Femur (tissue), 1 donor: ENCODE results near the gene SCAF8.
"Not testable (repeated sequence)": the region's sequence is repeated elsewhere in the genome, so short reads cannot be mapped to it uniquely, and the experiment has no call there.

Experiments used
- DNase-seq: peaks from one replicate; pipeline ENCODE4 v3.0.0-alpha.2; 2017

The SCAF8 gene

DNA sequence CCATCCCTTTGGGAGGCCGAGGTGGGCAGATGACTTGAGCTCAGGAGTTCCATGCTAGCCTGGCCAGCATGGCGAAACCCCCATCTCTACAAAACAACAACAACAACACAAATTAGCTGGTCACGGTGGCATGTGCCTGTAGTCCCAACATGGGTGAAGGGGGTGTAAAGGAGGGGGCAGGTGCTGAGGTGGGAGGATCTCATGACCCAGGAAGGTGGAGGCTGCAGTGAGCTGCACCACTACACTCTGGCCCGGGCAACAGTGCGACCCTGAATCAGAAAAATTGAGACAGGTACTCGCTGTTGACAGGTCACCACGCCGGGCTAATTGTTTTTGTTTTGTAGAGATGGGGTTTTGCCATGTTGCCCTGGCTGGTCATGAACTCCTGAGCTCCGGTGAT is 4.2 kb downstream of the SCAF8 start:
- DNase-seq, result no peak

DNA sequence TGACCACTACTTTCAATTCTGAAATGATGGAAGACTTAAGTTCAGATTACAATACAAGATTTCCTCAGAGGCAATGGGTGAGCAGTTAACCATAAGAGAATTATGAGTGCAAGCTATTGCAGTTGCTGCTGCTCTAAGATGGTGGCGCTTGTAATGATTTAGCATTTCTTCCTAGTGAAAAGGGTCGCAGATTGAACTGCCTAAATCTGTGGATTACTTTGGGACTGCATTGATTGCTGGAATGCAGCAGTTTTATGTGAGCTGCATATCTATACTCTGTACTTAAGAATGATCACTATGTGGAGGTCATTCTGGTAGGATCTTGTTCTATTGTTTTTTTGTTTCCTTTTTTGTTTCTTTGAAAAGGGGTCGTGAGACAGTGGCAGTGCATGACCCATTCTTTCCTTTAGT is 5.3 kb downstream of the SCAF8 start:
- no peak for DNase-seq

DNA sequence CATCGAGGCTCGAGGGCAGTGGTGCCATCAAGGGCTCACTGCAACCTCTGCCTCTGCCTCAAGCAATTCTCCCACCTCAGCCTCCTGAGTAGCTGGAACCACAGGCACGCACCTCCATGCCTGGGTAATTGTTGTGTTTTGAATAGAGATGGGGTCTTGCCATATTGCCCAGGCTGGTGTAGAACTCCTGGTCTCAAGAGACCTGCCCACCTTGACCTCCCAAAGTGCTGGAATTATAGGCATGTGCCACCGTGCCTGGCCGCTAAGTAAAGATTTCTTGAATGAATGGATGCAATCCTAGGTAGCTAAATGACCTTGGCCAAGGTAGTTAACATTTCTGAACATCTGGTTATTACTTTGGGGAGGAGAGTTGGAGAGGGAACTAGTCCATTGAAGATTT is 7.4 kb downstream of the SCAF8 start:
- DNase-seq, result no peak

DNA sequence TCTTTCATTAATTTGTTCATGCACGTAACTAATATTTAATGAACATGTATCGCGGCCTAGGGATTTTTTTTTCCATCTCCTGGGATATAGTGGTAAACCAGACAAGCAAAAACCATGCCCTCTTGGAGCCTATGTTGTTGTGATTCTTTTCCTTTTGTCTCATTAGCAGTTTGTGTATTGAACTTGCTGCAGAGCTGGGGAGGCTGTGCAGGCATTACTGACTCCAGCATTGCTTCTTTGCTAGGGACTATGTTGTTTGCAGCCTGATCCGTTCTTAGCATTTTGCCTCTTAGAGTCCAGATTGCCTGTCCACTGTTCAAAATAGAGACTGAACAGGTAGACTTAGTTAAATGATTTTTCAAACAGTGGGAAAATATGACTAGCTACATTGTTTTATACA is 9.7 kb downstream of the SCAF8 start:
- no peak for DNase-seq

DNA sequence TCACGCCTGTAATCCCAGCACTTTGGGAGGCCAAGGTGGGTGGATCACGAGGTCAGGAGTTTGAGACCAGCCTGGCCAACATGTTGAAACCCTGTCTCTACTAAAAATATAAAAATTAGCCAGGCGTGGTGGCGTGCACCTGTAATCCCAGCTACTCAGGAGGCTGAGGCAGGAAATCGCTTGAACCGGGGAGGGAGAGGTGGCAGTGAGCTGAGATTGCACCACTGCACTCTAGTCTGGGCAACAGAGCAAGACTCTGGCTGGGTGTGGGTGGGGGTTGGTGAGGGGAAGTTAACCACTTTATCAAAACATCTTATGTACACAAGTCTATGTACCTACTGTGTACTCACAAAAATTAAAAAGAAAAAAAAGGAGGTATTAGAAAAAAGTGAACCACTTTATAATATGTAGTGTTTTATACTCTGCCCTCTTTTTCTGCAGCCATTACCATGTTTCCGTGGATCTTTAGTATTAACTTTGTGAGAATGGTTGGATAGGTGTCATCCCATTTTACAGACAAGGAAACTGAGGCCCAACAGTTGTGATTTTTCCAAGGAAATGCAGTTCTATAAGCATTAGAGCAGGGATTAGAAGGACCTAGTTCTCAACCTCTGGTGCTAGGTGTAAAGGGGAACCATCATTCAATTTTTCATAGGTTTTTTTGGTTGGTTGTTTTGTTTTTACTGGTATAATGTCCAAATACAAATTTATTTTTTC is 11.0 kb downstream of the SCAF8 start:
- DNase-seq, result not testable (repeated sequence)

DNA sequence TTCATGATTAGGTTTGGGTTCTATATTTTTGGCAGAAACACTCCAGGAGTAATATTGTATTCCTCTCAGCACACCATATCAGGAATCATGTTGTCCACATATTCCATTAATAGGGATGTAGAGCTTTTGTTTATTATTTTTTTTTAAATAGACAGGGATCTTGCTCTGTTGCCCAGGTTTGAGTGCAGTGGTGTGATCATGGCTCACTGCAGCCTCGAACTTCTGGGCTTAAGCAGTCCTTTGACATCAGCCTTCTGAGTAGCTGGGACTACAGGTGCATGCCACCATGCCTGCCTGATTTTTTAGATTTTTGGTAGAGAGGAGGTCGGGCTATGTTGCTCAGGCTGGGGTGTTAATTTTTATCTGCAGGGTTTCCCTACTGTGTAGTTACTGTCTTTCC is 12.0 kb downstream of the SCAF8 start:
- no peak for DNase-seq

DNA sequence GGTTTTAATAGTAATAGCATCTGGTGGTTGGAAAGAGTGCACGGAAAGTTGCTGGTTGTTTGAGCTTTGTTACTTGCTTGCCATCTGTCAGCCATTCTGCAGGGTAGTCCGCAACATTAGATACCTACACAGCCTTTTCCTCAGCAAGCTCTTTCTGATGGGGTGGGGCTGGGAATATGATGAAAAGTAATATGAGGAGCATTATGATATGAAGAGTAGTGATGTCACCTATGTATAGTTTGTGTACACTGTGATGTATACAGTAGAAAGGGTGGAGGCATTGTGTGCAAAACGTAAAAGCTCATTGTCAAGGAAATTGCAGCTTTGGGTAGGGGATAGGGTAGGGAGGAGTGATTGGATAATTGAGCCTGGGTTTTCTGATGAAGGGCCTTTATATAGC is 16.1 kb downstream of the SCAF8 start:
- no peak for DNase-seq

DNA sequence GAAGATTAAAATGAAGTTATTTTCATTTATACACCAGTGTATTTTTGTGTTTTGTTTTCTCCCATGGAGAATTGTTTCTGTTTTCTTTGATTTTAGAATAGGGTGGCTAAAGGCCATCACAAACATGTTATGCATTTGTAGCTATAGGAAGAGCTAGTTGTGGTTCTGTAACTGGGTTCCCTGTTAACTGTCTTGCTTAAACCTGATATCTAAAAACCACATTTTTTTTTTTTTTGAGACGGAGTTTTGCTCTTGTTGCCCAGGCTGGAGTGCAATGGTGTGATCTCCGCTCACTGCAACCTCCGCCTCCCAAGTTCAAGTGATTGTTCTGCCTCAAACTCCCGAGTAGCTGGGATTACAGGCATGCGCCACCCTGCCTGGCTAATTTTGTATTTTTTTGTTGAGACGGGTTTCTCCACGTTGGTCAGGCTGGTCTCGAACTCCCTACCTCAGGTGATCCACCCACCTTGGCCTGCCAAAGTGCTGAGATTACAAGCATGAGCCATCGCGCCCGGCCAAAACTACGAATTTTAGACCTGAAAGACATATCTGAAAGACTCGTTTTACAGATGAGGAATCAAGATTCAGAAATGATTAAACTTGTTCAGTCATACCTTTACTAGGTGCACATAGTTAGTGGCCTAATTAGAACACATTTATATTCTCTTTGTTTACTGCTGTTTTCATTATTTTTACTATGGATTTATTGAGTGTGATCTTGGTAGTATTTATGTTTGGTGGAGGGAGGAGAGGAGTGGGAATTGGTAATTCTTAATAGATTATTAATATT is 18.0 kb downstream of the SCAF8 start:
- DNase-seq, result no peak

DNA sequence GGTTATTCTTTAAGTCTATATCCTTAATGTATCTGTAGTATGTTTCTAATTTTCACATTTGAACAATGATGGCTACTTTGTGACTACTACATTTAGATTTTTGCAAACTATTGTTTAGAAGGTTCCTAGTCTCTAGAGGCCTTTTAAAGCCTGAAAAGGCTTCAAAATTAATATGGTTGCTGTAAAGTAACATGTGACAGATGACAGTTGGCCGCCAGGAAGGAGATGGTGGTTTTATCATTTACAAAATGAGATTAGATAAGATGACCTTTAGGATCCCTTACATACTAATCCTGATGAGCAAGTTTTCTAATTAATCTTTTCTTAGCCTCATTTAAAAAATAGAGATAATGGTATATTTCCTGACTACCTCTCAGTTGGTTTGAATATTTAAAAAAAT is 18.8 kb downstream of the SCAF8 start:
- no peak for DNase-seq

DNA sequence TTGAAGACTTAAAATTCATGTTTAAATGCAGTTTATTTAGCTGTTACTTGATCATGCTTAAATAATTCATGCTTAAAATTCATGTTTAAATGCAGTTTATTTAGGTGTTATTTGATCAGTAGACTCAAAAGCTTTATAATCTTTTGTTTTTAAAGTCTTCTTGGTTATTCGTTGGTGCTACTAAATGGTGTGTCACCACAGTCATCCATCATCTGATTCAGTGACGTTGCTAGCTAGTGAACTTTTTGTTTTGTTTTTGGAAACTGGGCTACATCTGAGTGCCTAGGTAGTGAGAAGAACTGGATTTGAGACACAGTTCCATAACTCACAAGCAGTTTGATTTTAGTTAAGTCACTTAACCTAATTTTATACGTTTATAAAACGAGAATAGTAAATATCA is 20.9 kb downstream of the SCAF8 start:
- DNase-seq, result no peak

DNA sequence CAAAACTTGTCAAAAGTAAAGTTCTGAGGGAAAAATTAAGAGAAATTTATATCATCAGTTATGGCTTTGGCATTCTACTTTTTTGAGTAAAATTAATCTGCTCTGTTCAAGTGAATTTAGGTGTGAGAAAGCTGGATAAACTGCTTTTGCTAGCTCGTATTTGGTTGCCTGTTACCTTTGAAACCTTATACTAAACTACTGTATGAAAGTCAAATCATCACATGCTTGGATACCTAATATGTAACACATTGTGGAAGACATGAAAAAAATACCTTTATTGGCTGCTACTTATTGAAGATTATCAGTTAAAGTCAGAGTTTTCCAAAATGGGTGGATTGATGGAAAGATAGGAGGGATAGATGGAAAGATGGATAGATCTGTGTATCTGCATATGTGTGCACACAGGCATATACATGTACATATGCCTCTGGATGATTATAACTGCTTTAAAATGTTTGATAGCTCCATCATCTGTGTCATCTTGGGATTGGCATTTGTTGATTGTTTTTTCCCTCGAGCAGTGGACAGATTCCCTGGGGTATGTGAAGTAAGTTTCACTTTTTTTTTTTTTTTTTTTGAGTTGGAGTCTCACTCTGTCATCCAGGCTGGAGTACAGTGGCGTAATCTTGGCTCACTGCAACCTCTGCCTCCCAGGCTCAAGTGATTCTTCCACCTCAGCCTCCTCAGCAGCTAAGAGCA is 24.3 kb downstream of the SCAF8 start:
- no peak for DNase-seq

DNA sequence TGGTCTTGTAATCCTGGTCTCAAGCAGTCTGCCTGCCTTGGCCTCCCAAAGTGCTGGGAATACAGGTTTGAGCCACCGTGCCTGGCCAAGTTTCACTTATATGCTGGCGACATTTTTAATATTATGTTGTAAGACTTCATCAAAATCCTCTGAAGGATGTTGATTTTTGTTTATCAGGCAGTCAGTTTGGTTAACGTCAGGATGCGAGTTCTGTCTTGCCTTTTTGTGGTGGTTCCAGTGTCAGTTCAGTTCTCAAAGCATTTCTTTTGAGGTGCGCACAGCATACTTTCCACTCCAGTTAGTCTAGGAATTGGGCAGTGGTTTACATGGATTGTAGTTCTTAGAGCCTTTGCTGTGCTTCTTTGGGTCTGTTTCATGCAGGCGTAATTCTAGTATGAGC is 24.9 kb downstream of the SCAF8 start:
- no peak for DNase-seq

DNA sequence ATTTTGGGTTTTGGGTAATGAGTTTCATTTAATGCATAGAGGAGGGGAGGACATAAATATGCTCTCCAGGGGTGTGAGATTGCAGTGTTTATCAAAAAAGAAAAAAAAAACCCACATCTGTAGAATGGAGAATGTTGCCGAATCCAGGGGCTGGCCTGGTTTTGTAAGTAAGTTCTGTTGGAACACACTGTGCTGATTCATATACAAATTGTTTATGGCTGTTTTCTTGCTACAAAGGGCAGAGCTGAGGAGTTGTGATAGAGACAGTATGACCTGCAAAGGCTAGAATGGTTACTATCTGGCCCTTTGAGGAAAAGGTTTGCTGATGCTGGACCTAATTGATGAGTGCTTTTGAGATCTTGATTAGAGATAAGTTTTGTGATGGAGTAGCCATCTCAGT is 30.4 kb downstream of the SCAF8 start:
- no peak for DNase-seq

DNA sequence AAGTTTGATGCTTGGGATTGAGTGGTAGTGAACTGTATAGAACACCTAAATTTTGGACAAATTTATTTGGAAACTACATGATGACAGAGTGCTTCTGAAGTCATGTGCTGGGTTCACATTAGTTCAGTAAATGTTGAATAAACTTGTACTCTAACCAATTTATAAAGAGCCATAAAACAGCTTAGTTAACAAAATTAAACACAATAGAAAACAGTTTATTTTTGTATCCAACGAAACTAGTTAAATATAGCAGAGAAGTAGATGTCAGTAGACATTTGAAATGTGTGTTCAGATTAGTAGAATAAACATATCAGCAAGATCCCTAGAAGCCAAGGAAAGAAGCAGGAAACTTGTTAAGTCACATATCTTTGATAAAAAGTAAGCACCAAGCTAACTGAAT is 32.1 kb downstream of the SCAF8 start:
- no peak for DNase-seq

DNA sequence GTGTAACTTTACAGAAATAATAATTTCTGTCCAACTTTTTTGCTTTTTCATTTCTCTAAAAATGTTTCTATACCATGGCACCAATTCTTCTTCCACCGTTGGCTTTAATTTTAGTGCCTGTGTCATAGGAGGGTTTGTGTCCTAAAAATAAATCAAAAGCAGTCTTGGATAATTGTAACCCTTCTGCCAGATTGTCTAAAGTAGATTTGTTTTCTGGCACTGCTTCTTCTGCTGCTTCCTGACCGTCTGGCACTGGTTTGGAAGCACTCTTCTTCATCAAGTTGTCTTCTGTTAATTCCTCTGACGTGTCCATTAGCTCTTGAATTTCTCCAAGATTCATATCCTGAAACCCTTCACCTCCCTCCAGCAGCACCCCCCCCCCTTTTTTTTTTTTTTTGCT is 33.1 kb downstream of the SCAF8 start:
- no peak for DNase-seq

DNA sequence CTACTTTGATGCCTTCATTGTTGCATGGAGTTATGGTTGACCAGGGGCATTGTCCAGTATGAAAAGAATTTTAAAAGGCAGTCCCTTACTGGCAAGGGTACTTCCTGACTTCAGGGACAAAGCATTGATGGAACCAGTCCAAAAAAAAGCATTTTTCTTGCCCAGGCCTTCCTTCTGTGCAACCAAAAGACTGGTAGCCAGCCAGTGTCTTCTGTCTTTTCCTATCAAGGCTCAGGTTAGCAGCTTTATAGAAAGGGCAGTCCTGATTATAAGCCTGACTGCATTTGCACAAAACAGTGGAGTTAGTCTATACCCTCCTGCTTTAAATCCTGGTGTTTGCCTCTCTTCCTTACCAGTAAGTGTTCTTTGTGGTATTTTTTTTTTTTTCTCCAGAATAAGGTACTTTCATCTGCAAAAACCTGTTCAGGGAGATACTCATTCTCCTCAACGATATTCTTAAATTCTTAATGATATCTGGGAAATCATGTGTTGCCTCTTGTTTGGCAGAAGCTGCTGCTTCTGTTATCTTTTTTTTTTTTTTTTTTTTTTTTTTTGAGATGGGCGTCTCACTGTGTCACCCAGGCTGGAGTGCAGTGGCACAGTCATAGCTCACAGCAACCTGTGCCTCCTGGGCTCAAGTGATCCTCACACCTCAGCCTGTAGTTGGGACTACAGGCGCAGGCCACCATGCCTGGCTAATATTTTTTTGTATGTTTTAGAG is 33.9 kb downstream of the SCAF8 start:
- DNase-seq, result no peak

DNA sequence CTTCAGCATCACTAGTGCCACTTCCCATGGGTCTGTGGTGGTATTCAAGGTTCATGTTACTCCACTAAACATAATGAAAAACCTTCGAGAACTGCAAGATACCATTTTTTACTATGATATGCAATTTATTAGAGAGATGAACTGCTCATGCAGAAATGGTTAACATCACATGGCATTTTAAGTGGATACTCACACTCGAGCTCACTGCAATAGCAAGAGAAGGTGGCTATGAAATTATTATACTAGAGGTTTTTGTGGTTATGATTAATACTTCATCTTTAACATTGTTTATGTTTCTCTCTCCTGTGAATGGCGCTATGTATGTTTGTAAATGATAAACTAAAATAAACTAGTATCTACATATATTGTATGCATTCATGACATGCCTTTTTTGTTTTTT is 35.1 kb downstream of the SCAF8 start:
- DNase-seq, result no peak

DNA sequence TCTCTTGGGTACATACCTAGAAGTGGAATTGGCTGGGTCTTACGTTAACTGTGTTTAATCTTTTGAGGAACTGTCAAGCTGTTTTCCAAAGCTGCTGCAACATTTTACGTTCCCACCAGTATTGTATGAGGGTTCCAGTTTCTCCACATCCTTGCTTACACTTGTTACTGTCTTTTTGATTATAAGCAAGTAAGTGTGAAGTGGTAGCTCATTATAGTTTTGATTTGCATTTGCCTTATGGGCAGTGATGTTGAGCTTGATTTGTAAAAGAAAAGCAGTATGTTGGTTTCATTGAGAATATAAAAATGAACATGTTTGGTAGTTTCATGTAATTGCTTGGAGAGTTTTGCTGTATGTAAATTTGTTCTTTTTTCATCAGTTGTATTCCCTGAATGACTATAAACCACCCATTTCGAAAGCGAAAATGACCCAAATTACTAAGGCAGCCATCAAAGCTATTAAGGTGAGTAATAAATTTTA is 40.4 kb downstream of the SCAF8 start:
- no peak for DNase-seq

DNA sequence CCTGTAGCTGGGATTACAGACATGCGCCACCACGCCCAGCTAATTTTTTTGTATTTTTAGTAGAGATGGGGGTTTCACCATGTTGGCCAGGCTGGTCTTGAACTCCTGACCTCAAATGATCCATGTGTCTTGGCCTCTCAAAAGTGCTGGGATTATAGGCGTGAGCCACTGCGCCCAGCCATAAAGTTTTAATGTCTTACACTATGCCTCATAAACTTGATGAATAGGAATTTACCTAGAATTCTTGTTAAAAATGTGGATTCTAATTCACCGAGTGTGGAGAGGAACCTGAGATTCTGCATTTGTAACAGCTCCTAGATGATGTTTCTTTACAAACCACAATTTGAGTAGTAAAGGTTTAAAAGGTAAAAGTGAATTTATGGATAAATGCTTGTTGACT is 45.9 kb downstream of the SCAF8 start:
- not testable (repeated sequence) for DNase-seq

DNA sequence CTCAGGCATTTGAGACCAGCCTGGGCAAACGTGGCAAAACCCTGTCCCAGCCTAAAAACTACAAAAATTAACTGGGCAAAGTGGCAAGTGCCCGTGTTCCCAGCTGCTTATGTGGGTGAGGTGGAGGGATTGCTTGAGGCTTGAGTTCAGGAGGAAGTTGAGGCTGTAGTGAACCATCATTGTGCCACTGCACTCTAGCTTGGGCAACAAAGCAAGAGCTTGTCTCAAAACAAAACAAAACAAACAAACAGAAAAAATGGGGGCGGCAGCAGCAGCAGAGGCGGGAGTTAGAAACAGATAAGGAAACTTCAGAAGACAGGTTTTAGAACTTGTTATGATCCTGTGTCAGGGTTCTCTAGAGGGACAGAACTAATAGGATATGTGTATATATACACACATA is 49.0 kb downstream of the SCAF8 start:
- DNase-seq, result no peak

DNA sequence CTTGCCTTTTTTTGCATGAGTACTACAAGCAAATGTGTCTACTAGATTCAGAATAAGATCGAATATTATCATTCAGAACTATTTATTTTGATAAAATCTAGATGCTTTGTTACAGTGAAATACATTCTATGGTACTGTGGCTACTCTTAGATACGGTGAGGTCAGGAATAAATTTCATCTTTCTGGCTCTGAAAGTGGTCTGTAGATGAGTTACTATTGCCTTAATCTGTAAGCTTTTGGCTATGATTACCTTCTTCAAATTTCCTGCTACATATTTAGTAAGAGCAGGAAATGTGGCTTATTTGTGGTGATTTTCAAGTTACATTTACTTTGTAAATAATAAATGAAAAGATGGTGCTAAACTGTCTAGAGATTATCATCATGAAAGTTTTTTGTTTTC is 50.0 kb downstream of the SCAF8 start:
- no peak for DNase-seq

DNA sequence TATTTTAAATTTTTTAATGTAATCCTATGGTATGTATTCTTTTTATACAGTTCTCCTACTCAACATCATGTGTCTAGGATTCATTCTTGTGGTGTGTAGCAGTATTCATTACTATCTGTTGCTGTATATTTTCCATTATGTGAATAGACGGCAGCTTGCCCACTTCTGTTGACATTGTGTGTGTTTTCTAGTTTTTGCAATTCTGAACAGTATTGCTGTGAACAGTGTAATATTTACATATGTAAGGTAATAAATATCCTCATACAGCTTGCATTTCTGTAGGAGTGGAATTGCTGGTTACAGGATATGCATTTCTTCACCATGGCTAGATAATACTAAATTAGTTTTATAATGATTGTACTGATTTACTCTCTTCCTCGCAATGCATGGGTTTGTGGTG is 51.9 kb downstream of the SCAF8 start:
- DNase-seq, result no peak

DNA sequence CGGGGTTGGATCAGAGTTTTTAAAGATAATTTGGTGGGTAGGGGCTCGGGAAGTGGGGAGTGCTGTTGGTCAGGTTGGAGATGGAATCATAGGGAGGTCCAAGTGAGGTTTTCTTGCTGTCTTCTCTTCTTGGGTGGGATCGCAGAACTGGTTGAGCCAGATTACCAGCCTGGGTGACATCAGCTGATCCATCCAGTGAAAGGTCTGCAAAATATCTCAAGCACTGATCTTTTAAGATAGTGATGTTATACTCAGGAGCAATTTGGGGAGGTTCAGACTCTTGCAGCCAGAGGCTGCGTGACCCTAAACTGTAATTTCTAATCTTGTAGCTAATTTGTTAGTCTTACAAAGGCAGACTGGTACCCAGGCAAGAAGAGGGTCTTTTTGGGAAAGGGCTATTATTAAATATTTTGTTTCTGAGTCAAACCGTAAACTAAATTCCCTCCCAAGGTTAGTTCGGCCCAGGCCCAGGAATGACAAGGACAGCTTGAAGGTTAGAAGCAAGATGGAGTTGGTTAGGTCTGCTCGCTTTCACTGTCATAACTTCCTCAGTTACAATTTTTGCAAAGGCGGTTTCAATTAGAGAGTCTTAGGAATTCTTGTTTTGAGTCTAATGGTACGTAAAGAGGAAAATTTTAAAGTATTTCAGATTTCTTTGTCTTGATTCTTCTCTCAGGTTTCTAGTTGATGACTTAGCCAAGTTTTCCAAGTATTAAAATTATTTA is 53.1 kb downstream of the SCAF8 start:
- DNase-seq, result no peak
